H9 (cell line): Measurements from ENCODE around the gene CHD9. TPM values are rescaled to one million over a fixed set of nuclear protein-coding genes. Genes with fewer than 3 reads are reported as not detected.
"Not testable (repeated sequence)": the region's sequence is repeated elsewhere in the genome, so short reads cannot be mapped to it uniquely, and the experiment has no call there.

Experiments
- DNase-seq: peaks from one replicate; pipeline ENCODE4 v3.0.0-alpha.2; 2017
- H2AFZ ChIP-seq: one replicate; pipeline ENCODE4 v1.6.1; 2013; ENCODE audit warnings: mild to moderate bottlenecking, low read length, control low read depth, moderate library complexity
- H2AK5ac ChIP-seq: 2 replicates; pipeline ENCODE4 v1.6.1; 2013; ENCODE audit warnings: low read length, control low read depth, mixed read lengths; ENCODE audit not compliant: insufficient read length
- H2BK120ac ChIP-seq: one replicate; pipeline ENCODE4 v1.6.1; 2013; ENCODE audit warnings: low read depth, mild to moderate bottlenecking, low read length, control low read depth, inconsistent platforms; ENCODE audit not compliant: poor library complexity, severe bottlenecking
- H2BK12ac ChIP-seq: 2 replicates; pipeline ENCODE4 v1.6.1; 2013; ENCODE audit warnings: low read length, control low read depth, mixed read lengths, low read depth; ENCODE audit not compliant: insufficient read length
- H2BK15ac ChIP-seq: 2 replicates; pipeline ENCODE4 v1.6.1; 2013; ENCODE audit warnings: low read depth, low read length, control low read depth
- H2BK20ac ChIP-seq: one replicate; pipeline ENCODE4 v1.6.1; 2013; ENCODE audit warnings: low read depth, mild to moderate bottlenecking, low read length, control low read depth, inconsistent platforms; ENCODE audit not compliant: poor library complexity, severe bottlenecking
- H2BK5ac ChIP-seq: 2 replicates; pipeline ENCODE4 v1.6.1; 2013; ENCODE audit warnings: low read length, control low read depth, mixed read lengths; ENCODE audit not compliant: insufficient read length
- H3K14ac ChIP-seq: 2 replicates; pipeline ENCODE4 v1.6.1; 2013; ENCODE audit warnings: low read length, control low read depth; ENCODE audit not compliant: insufficient read depth
- H3K18ac ChIP-seq: 2 replicates; pipeline ENCODE4 v1.6.1; 2013; ENCODE audit warnings: low read depth, mild to moderate bottlenecking, mixed read lengths, low read length, control low read depth; ENCODE audit not compliant: insufficient read length
- H3K23ac ChIP-seq: 2 replicates; pipeline ENCODE4 v1.6.1; 2013; ENCODE audit warnings: low read length, control low read depth, mixed read lengths, low read depth; ENCODE audit not compliant: insufficient read length
- H3K23me2 ChIP-seq: 2 replicates; pipeline ENCODE4 v1.6.1; 2013; ENCODE audit warnings: low read depth, mild to moderate bottlenecking, mixed read lengths, low read length, control low read depth; ENCODE audit not compliant: insufficient read length, poor library complexity, severe bottlenecking
- H3K27ac ChIP-seq: 2 replicates; pipeline ENCODE4 v1.5.1; 2013; ENCODE audit warnings: low read length, control low read depth, mixed read lengths, low read depth; ENCODE audit not compliant: insufficient read length
- H3K27me3 ChIP-seq: 2 replicates; pipeline ENCODE4 v1.6.1; 2013; ENCODE audit warnings: low read length, control low read depth, inconsistent platforms; ENCODE audit not compliant: insufficient read depth
- H3K4ac ChIP-seq: 2 replicates; pipeline ENCODE4 v1.6.1; 2013; ENCODE audit warnings: low read depth, mild to moderate bottlenecking, control low read depth, inconsistent platforms, low read length, moderate library complexity
- H3K4me1 ChIP-seq: 2 replicates; pipeline ENCODE4 v1.6.1; 2013; ENCODE audit warnings: low read length, control low read depth, inconsistent platforms; ENCODE audit not compliant: insufficient read depth
- H3K4me2 ChIP-seq: 2 replicates; pipeline ENCODE4 v1.6.1; 2013; ENCODE audit warnings: low read length, control low read depth, mixed read lengths; ENCODE audit not compliant: insufficient read length, insufficient read depth
- H3K56ac ChIP-seq: 2 replicates; pipeline ENCODE4 v1.6.1; 2013; ENCODE audit warnings: low read depth, mild to moderate bottlenecking, mixed read lengths, low read length, control low read depth; ENCODE audit not compliant: insufficient read length
- H3K79me1 ChIP-seq: 2 replicates; pipeline ENCODE4 v1.6.1; 2013; ENCODE audit warnings: low read depth, mild to moderate bottlenecking, moderate library complexity, low read length, control low read depth, inconsistent platforms; ENCODE audit not compliant: insufficient read depth, poor library complexity, severe bottlenecking
- H3K79me2 ChIP-seq: 2 replicates; pipeline ENCODE4 v1.6.1; 2013; ENCODE audit warnings: low read length, control low read depth, inconsistent platforms; ENCODE audit not compliant: insufficient read depth
- H3K9ac ChIP-seq: 2 replicates; pipeline ENCODE4 v1.6.1; 2013; ENCODE audit warnings: low read length, control low read depth, mixed read lengths; ENCODE audit not compliant: insufficient read length; ENCODE audit errors: extremely low read depth
- H3K9me3 ChIP-seq: one replicate; pipeline ENCODE4 v1.6.1; 2013; ENCODE audit warnings: low read depth, low read length, inconsistent platforms; ENCODE audit not compliant: control insufficient read depth
- H3T11ph ChIP-seq: one replicate; pipeline ENCODE4 v1.6.1; 2013; ENCODE audit warnings: mild to moderate bottlenecking, low read length, control low read depth, inconsistent platforms
- H4K20me1 ChIP-seq: one replicate; pipeline ENCODE4 v1.6.1; 2013; ENCODE audit not compliant: control insufficient read depth, insufficient read length, insufficient read depth
- H4K5ac ChIP-seq: 2 replicates; pipeline ENCODE4 v1.6.1; 2013; ENCODE audit warnings: low read depth, mild to moderate bottlenecking, mixed read lengths, low read length, control low read depth; ENCODE audit not compliant: insufficient read length
- H4K8ac ChIP-seq: replicated peaks from 2 replicates; pipeline ENCODE4 v1.6.1; 2013; ENCODE audit warnings: low read length, control low read depth, mixed read lengths, low read depth; ENCODE audit not compliant: insufficient read length
- H4K91ac ChIP-seq: 2 replicates; pipeline ENCODE4 v1.6.1; 2013; ENCODE audit warnings: low read depth, mild to moderate bottlenecking, moderate library complexity, mixed read lengths, low read length, control low read depth; ENCODE audit not compliant: insufficient read length
- H3K27ac Mint-ChIP-seq, 3 experiments: 2 replicates in 2 of 3; 3 replicates in 1 of 3; pipeline ENCODE4 v1.8.0; 2020 to 2021; ENCODE audit warnings: mixed read lengths in 3 of 3, mild to moderate bottlenecking in 1 of 3, moderate library complexity in 1 of 3
- H3K27me3 Mint-ChIP-seq: 2 replicates; pipeline ENCODE4 v1.8.0; 2021; ENCODE audit warnings: low read depth, mild to moderate bottlenecking, moderate library complexity, mixed read lengths
- H3K36me3 Mint-ChIP-seq, 3 experiments: 2 replicates in 2 of 3; 3 replicates in 1 of 3; pipeline ENCODE4 v1.8.0; 2020 to 2021; ENCODE audit warnings: low read depth in 3 of 3, mixed read lengths in 3 of 3; ENCODE audit not compliant: insufficient read depth in 1 of 3
- H3K4me1 Mint-ChIP-seq, 2 experiments: 2 replicates each; pipeline ENCODE4 v1.8.0; 2020; ENCODE audit warnings: mixed read lengths in 2 of 2
- H3K4me3 Mint-ChIP-seq, 2 experiments: 2 replicates in 1 of 2; 3 replicates in 1 of 2; pipeline ENCODE4 v1.8.0; 2020 to 2021; ENCODE audit warnings: mild to moderate bottlenecking in 2 of 2, mixed read lengths in 2 of 2, moderate library complexity in 1 of 2
- H3K9me3 Mint-ChIP-seq, 2 experiments: 2 replicates in 1 of 2; 3 replicates in 1 of 2; pipeline ENCODE4 v1.8.0; 2020; ENCODE audit warnings: mild to moderate bottlenecking in 2 of 2, mixed read lengths in 2 of 2, moderate library complexity in 1 of 2
- WGBS: extraction: QIAGEN DNeasy Blood & Tissue Kit; methylation state at CpG from one replicate; pipeline ENCODE4 v1.1.7; 2013; ENCODE audit warnings: missing lambda C conversion rate, low lambda C conversion rate, mixed read lengths; ENCODE audit not compliant: insufficient read length; ENCODE audit errors: extremely low coverage; 5-methylcytosine and 5-hydroxymethylcytosine counted together
- total RNA-seq: library from RNA; stranded (reverse); gene quantifications from 2 replicates; pipeline ENCODE4 v1.2.1, GENCODE V29; 2021

CHD9 gene
- total RNA-seq, 1 experiment from 2014 or later = 46.2 TPM

GRCh38 chr16:53075461-53075860 is 20.7 kb downstream of the CHD9 start:
- not testable (repeated sequence) for H3K14ac ChIP-seq, H3K56ac ChIP-seq, H3K79me1 ChIP-seq, H3K27me3 ChIP-seq, H3K23me2 ChIP-seq, H3K27ac ChIP-seq, H3K27me3 Mint-ChIP-seq, H2BK15ac ChIP-seq, H2BK120ac ChIP-seq, H3T11ph ChIP-seq, H3K27ac Mint-ChIP-seq, H2AFZ ChIP-seq, H2BK12ac ChIP-seq, H2AK5ac ChIP-seq, H3K79me2 ChIP-seq, H3K4ac ChIP-seq, H2BK20ac ChIP-seq, H3K4me1 ChIP-seq, H2BK5ac ChIP-seq, H3K18ac ChIP-seq, DNase-seq, H4K20me1 ChIP-seq, H3K4me2 ChIP-seq, H4K5ac ChIP-seq, H4K8ac ChIP-seq, H3K4me3 Mint-ChIP-seq, H3K23ac ChIP-seq, H4K91ac ChIP-seq, H3K9ac ChIP-seq, H3K9me3 ChIP-seq
- Mint-ChIP-seq H3K4me1 (peaks cover 32 to 34% of the 10 kb centered on the region in 2 experiments), H3K36me3 (peaks cover 42 to 49% (median 44%) of the 10 kb centered on the region in 3 experiments), H3K9me3 (peaks cover 38 to 41% of the 10 kb centered on the region in 2 experiments)
- no CpG with 5 or more reads among the region's 7 CpGs for WGBS
